H1 (cell line): ENCODE data around the gene MEF2D. TPM values are rescaled to one million over a fixed set of nuclear protein-coding genes. Genes with fewer than 3 reads are reported as not detected.

Experiments used
- SAP30 ChIP-seq: fragments of 300-600 bp; sonication (generic); IDR thresholded peaks from 2 replicates; pipeline ENCODE4 v1.7.1; 2012; ENCODE audit warnings: low read length, moderate library complexity, mild to moderate bottlenecking, inconsistent platforms; ENCODE audit not compliant: insufficient read depth, insufficient replicate concordance
- SP1 ChIP-seq: IDR thresholded peaks from 2 replicates; pipeline ENCODE4 v1.6.1; 2011; ENCODE audit warnings: low read depth, low read length
- TAF7 ChIP-seq: optimal IDR thresholded peaks from 2 replicates; pipeline ENCODE3; 2011; ENCODE audit warnings: low read depth, mild to moderate bottlenecking, inconsistent platforms, low read length, moderate library complexity, borderline replicate concordance
- TCF12 ChIP-seq: IDR thresholded peaks from 2 replicates; pipeline ENCODE4 v1.6.1; 2011; ENCODE audit warnings: low read depth, mild to moderate bottlenecking, low read length
- polyA plus RNA-seq, 7 experiments: library from polyadenylated mRNA; depleted of rRNA in 3 of 7; stranded (reverse) in 5 of 7; unstranded in 2 of 7; fragments of >200 nt in 5 of 7; fragments of 200-250 nt in 2 of 7; gene quantifications; 1 replicate in 5 of 7; 2 replicates in 1 of 7; 4 replicates in 1 of 7; pipeline versions ENCODE4 v1.2.1 to v1.2.3, GENCODE V29; 2011 to 2013; ENCODE audit warnings: missing spikeins in 2 of 7, mixed read lengths in 2 of 7
- total RNA-seq: library from RNA; stranded (reverse); fragmentation: NEBNext Ultra II Directional; extraction: Animal tissue kit (Norgen Biotek cat#: 25700); gene quantifications from 2 replicates; pipeline ENCODE4 v1.2.1, GENCODE V29; 2021
- TF ChIP-seq, protein P1 (sequence below): fragments of 300-600 bp; sonication (generic); IDR thresholded peaks from 2 replicates; pipeline ENCODE4 v1.7.1; 2012; ENCODE audit warnings: low read length, moderate library complexity, mild to moderate bottlenecking, inconsistent platforms; ENCODE audit not compliant: insufficient replicate concordance
- TF ChIP-seq, protein P2 (sequence below): IDR thresholded peaks from 2 replicates; pipeline ENCODE4 v1.6.1; 2012; ENCODE audit warnings: inconsistent platforms
- TF ChIP-seq, protein P3 (sequence below): IDR thresholded peaks from 2 replicates; pipeline ENCODE4 v1.6.1; 2011; ENCODE audit warnings: low read depth, mild to moderate bottlenecking, low read length; ENCODE audit not compliant: insufficient read depth

Gene MEF2D
- total and polyA plus RNA-seq, 2 of the 8 experiments (the other 6 are each of a cell fraction or from before 2014, with no cell fraction given) = 17.3 to 20.3 TPM

DNA sequence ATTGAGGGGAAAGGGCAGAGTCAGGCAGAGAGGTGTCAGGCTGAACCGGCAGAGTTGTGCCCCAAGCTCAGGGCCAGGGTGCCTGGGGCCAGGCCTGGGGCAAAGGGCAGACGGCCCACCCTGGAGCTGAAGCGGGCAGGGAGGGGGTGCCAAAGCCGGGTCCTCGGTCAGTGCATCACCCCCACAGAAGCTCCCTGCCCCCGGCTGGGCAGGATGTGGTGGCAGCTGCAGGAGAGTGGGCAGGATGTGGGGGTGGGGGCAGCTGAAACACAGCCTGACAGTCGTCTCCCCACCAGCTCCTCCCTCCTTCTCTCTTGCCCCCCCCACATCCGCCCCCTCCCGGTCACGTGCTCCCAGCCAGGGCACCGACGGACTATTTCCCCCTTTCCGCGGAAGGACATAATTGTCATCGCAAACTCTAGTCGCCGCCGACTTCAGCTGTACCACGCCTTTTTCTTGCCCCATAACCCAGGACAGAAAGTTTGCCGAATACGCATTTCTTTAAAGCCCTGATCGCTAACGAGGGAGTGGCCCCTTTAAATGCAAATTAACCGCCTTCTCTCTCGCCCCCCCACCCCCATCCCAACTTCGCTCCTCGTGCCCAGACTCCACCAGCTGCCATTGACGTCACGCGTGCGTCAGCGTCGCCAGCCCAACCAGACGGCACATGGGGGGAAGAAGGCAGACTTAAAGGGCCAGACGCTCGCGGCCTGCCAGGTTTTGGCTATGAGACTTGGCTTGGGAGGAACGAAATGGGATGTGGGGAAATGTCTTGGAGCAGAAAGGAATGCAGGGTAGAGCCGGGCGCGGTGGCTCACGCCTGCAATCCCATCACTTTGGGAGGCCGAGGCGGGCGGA is 4.5 kb upstream of the MEF2D start (continued):
- TF ChIP-seq, protein P1, sequence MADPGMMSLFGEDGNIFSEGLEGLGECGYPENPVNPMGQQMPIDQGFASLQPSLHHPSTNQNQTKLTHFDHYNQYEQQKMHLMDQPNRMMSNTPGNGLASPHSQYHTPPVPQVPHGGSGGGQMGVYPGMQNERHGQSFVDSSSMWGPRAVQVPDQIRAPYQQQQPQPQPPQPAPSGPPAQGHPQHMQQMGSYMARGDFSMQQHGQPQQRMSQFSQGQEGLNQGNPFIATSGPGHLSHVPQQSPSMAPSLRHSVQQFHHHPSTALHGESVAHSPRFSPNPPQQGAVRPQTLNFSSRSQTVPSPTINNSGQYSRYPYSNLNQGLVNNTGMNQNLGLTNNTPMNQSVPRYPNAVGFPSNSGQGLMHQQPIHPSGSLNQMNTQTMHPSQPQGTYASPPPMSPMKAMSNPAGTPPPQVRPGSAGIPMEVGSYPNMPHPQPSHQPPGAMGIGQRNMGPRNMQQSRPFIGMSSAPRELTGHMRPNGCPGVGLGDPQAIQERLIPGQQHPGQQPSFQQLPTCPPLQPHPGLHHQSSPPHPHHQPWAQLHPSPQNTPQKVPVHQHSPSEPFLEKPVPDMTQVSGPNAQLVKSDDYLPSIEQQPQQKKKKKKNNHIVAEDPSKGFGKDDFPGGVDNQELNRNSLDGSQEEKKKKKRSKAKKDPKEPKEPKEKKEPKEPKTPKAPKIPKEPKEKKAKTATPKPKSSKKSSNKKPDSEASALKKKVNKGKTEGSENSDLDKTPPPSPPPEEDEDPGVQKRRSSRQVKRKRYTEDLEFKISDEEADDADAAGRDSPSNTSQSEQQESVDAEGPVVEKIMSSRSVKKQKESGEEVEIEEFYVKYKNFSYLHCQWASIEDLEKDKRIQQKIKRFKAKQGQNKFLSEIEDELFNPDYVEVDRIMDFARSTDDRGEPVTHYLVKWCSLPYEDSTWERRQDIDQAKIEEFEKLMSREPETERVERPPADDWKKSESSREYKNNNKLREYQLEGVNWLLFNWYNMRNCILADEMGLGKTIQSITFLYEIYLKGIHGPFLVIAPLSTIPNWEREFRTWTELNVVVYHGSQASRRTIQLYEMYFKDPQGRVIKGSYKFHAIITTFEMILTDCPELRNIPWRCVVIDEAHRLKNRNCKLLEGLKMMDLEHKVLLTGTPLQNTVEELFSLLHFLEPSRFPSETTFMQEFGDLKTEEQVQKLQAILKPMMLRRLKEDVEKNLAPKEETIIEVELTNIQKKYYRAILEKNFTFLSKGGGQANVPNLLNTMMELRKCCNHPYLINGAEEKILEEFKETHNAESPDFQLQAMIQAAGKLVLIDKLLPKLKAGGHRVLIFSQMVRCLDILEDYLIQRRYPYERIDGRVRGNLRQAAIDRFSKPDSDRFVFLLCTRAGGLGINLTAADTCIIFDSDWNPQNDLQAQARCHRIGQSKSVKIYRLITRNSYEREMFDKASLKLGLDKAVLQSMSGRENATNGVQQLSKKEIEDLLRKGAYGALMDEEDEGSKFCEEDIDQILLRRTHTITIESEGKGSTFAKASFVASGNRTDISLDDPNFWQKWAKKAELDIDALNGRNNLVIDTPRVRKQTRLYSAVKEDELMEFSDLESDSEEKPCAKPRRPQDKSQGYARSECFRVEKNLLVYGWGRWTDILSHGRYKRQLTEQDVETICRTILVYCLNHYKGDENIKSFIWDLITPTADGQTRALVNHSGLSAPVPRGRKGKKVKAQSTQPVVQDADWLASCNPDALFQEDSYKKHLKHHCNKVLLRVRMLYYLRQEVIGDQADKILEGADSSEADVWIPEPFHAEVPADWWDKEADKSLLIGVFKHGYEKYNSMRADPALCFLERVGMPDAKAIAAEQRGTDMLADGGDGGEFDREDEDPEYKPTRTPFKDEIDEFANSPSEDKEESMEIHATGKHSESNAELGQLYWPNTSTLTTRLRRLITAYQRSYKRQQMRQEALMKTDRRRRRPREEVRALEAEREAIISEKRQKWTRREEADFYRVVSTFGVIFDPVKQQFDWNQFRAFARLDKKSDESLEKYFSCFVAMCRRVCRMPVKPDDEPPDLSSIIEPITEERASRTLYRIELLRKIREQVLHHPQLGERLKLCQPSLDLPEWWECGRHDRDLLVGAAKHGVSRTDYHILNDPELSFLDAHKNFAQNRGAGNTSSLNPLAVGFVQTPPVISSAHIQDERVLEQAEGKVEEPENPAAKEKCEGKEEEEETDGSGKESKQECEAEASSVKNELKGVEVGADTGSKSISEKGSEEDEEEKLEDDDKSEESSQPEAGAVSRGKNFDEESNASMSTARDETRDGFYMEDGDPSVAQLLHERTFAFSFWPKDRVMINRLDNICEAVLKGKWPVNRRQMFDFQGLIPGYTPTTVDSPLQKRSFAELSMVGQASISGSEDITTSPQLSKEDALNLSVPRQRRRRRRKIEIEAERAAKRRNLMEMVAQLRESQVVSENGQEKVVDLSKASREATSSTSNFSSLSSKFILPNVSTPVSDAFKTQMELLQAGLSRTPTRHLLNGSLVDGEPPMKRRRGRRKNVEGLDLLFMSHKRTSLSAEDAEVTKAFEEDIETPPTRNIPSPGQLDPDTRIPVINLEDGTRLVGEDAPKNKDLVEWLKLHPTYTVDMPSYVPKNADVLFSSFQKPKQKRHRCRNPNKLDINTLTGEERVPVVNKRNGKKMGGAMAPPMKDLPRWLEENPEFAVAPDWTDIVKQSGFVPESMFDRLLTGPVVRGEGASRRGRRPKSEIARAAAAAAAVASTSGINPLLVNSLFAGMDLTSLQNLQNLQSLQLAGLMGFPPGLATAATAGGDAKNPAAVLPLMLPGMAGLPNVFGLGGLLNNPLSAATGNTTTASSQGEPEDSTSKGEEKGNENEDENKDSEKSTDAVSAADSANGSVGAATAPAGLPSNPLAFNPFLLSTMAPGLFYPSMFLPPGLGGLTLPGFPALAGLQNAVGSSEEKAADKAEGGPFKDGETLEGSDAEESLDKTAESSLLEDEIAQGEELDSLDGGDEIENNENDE = no peak
- TF ChIP-seq, protein P2, sequence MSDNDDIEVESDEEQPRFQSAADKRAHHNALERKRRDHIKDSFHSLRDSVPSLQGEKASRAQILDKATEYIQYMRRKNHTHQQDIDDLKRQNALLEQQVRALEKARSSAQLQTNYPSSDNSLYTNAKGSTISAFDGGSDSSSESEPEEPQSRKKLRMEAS = peak; percentile 99
- TF ChIP-seq TAF7 (no peak), TCF12 (0 out of 2 replicates have a peak, but pooled peaks have one; percentile 47), SP1 (peak; percentile 50; the same call in 1 of the 2 replicates), SAP30 (no peak)
- TF ChIP-seq, protein P3, sequence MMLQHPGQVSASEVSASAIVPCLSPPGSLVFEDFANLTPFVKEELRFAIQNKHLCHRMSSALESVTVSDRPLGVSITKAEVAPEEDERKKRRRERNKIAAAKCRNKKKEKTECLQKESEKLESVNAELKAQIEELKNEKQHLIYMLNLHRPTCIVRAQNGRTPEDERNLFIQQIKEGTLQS = no peak; the same call in 1 of the 2 replicates
